GM13977 (cell line): ENCODE results near the gene MCRIP2.

Source experiments
- DNase-seq: peaks from one replicate; pipeline ENCODE4 v3.0.0; 2012; ENCODE audit warnings: low spot score
- CTCF ChIP-seq: IDR thresholded peaks from 2 replicates; pipeline ENCODE4 v1.5.1; 2012; ENCODE audit warnings: mild to moderate bottlenecking, control low read depth; ENCODE audit not compliant: insufficient read depth; ENCODE audit errors: extremely low read depth, missing control alignments
- in situ Hi-C: fragments of 300-500 bp; cut with MboI; formaldehyde crosslinking; loops from one replicate; pipeline ENCODE4 v1.12.0; 2022; ENCODE audit warnings: low sequenced_read_pairs, low pct_unique_long_range_greater_than_20kb, mixed read lengths, inconsistent platforms; ENCODE audit not compliant: unreplicated experiment

The MCRIP2 gene

GRCh38 chr16:629185-629832, 12.3 kb upstream of the MCRIP2 start:
- DNase-seq, result no peak
- in situ Hi-C loops, result no loop called here
- no peak for TF ChIP-seq CTCF

- DNase-seq, result no peak
- TF ChIP-seq CTCF, result no peak
- in situ Hi-C loops, result no loop called here
Observed at GRCh38 chr16:629833-630248, 11.8 kb upstream of the MCRIP2 start.

- no peak for DNase-seq
- TF ChIP-seq CTCF, result no peak
- in situ Hi-C loops, result no loop called here
Observed at GRCh38 chr16:630249-630814, 11.3 kb upstream of the MCRIP2 start.

- TF ChIP-seq CTCF, result no peak
- no peak for DNase-seq
- in situ Hi-C loops, result no loop called here
Observed at GRCh38 chr16:630815-631405, 10.7 kb upstream of the MCRIP2 start, which contains the start of gene WFIKKN1. TSS of gene WFIKKN1 (plus strand) at chr16:630985. CDS start at chr16:631254, 269 bp downstream.

- in situ Hi-C loops, result no loop called here
- TF ChIP-seq CTCF, result no peak
- no peak for DNase-seq
Observed at GRCh38 chr16:631808-632358, 9.7 kb upstream of the MCRIP2 start.

- in situ Hi-C loops, result no loop called here
Observed at GRCh38 chr16:632486-633335, 8.9 kb upstream of the MCRIP2 start.

More at GRCh38 chr16:632486-633335, 8.9 kb upstream of the MCRIP2 start:
- no peak for TF ChIP-seq CTCF
- no peak for DNase-seq
